Measurements from ENCODE around the gene ELN. TPM values are rescaled to one million over a fixed set of nuclear protein-coding genes. Genes with fewer than 3 reads are reported as not detected.

Gene ELN
- polyA plus RNA-seq, 1 donor from 2014 or later: not detected

Other genes starting within 250 kb of the ELN start
- gene CLDN4, start 197.2 kb upstream of the ELN start, polyA plus RNA-seq: not detected
- gene METTL27, start 185.7 kb upstream of the ELN start, polyA plus RNA-seq: not detected
- not detected for gene TMEM270, start 167.0 kb upstream of the ELN start, polyA plus RNA-seq
- 14.6 TPM for gene LIMK1, start 55.6 kb downstream of the ELN start, polyA plus RNA-seq
- 197 TPM for gene EIF4H, start 146.2 kb downstream of the ELN start, polyA plus RNA-seq
- gene LAT2, start 181.8 kb downstream of the ELN start, polyA plus RNA-seq: 383 TPM
- gene RFC2, start 226.2 kb downstream of the ELN start, polyA plus RNA-seq: 46.6 TPM

Data from IgD-negative memory B cell (primary cell).